Measurements from ENCODE around the gene METTL6.

DNA sequence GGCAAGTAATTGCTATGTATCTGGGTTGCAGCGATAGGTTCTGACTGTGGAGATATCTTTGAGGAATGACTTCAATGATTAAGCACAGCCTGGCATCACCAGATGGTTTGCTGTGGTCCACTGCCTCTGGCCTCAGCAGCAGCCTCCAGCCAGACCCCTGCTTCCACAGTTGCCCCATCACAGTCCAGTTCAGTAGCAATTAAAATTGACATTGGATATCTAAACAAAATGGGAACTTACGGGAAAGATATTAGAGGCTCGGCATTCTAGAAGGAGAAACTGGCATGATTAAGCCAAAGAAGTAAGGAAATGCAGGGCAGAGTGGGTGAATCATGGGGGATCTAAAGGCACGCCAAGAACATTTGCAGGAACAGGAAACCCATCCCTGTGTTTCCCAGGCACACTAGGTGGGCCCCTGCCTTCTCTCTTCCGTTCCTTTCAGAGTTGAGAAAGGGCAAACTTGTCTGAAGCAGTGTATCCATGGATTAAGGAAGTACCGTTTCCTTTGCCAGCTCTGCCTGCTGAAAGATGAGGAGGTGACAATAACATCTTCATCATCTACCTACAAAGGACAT, 58.7 kb downstream of the METTL6 start:
- TF ChIP-seq, protein P1, sequence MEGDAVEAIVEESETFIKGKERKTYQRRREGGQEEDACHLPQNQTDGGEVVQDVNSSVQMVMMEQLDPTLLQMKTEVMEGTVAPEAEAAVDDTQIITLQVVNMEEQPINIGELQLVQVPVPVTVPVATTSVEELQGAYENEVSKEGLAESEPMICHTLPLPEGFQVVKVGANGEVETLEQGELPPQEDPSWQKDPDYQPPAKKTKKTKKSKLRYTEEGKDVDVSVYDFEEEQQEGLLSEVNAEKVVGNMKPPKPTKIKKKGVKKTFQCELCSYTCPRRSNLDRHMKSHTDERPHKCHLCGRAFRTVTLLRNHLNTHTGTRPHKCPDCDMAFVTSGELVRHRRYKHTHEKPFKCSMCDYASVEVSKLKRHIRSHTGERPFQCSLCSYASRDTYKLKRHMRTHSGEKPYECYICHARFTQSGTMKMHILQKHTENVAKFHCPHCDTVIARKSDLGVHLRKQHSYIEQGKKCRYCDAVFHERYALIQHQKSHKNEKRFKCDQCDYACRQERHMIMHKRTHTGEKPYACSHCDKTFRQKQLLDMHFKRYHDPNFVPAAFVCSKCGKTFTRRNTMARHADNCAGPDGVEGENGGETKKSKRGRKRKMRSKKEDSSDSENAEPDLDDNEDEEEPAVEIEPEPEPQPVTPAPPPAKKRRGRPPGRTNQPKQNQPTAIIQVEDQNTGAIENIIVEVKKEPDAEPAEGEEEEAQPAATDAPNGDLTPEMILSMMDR (conservative IDR thresholded peaks at IDR 0.05 in 1 of 2, IDR thresholded peaks at IDR 0.05 in 1 of 2; ENCODE audit: low read depth in 1 of 2, low read length in 2 of 2) = no peak
- no peak for TF ChIP-seq EZH2 (IDR thresholded peaks at IDR 0.05; ENCODE audit: low read length, missing control alignments)
